CD4-positive, alpha-beta T cell (primary cell): Measurements from ENCODE around the gene UNC5CL. TPM values are rescaled to one million over a fixed set of nuclear protein-coding genes. Genes with fewer than 3 reads are reported as not detected.

Experiments
- ATAC-seq: fragments of 200-7000 bp; cut with Tn5 transposase; one replicate; pipeline ENCODE4 v1.10.0; 2022; ENCODE audit warnings: mild to moderate bottlenecking; ENCODE audit not compliant: poor library complexity
- CTCF ChIA-PET: fragments of 350-600 bp; sonication (Branson Sonifier 250); formaldehyde crosslinking; loops from one replicate; lab custom pipeline; 2021; ENCODE audit warnings: antibody characterized with exemption, inconsistent platforms; lab: Charles Lee
- POLR2A ChIA-PET: fragments of 350-600 bp; sonication (Branson Sonifier 250); formaldehyde crosslinking; loops from one replicate; lab custom pipeline; 2021; ENCODE audit warnings: antibody characterized with exemption, inconsistent platforms; lab: Charles Lee
- DNase-seq, 14 experiments: peaks; one replicate each; pipeline ENCODE4 v3.0.0-alpha.2; 2013 to 2020; ENCODE audit warnings: mixed read lengths in 2 of 14
- H3K27ac ChIP-seq, 2 donors: one replicate each; pipeline versions ENCODE4 v1.5.1 to v1.7.0; 2013; ENCODE audit warnings: low read length in 2 of 2, low read depth in 1 of 2, mild to moderate bottlenecking in 1 of 2
- H3K27me3 ChIP-seq, 2 experiments: 1 replicate in 1 of 2; 2 replicates in 1 of 2; pipeline versions ENCODE4 v1.6.1 to v1.7.0; 2013; ENCODE audit warnings: low read length in 2 of 2, control low read depth in 1 of 2, mild to moderate bottlenecking in 1 of 2, moderate library complexity in 1 of 2; ENCODE audit not compliant: insufficient read depth in 2 of 2, control insufficient read depth in 1 of 2
- H3K36me3 ChIP-seq: one replicate; pipeline ENCODE4 v1.6.1; 2013; ENCODE audit warnings: low read length, control low read depth; ENCODE audit not compliant: insufficient read depth
- H3K4me1 ChIP-seq: one replicate; pipeline ENCODE4 v1.6.1; 2013; ENCODE audit warnings: low read length, control low read depth; ENCODE audit not compliant: insufficient read depth
- H3K4me3 ChIP-seq: one replicate; pipeline ENCODE4 v1.5.1; 2013; ENCODE audit warnings: mild to moderate bottlenecking, low read length, moderate library complexity
- H3K9me3 ChIP-seq, 2 experiments: 1 replicate in 1 of 2; 2 replicates in 1 of 2; pipeline versions ENCODE4 v1.6.1 to v1.7.0; 2013; ENCODE audit warnings: low read length in 2 of 2, mild to moderate bottlenecking in 2 of 2, control low read depth in 1 of 2, moderate library complexity in 1 of 2; ENCODE audit not compliant: control insufficient read depth in 1 of 2, insufficient read depth in 1 of 2
- H3K27ac Mint-ChIP-seq: one replicate; pipeline ENCODE4 v1.8.0; 2020; ENCODE audit warnings: mixed read lengths
- H3K27me3 Mint-ChIP-seq: one replicate; pipeline ENCODE4 v1.8.0; 2021; ENCODE audit warnings: mixed read lengths
- H3K36me3 Mint-ChIP-seq: one replicate; pipeline ENCODE4 v1.8.0; 2021; ENCODE audit warnings: low read depth, mixed read lengths
- H3K4me1 Mint-ChIP-seq: one replicate; pipeline ENCODE4 v1.8.0; 2021; ENCODE audit warnings: low read depth, mixed read lengths
- H3K4me3 Mint-ChIP-seq: one replicate; pipeline ENCODE4 v1.8.0; 2020; ENCODE audit warnings: mild to moderate bottlenecking, mixed read lengths
- H3K9me3 Mint-ChIP-seq: one replicate; pipeline ENCODE4 v1.8.0; 2020; ENCODE audit warnings: mixed read lengths
- intact Hi-C, 2 experiments: fragments of 100-400 bp; cut with DNase I in 1 of 2; cut with micrococcal nuclease in 1 of 2; formaldehyde crosslinking; loops; one replicate each; pipeline versions ENCODE4 v1.15.1 to v1.9.0; 2023 to 2025; cut with DNase I, micrococcal nuclease
- total RNA-seq, 174 experiments: library from RNA in 2 of 174; stranded (reverse) in 2 of 174; gene quantifications; one replicate each; pipeline ENCODE4 v1.2.3 and lab custom pipeline; 2021 to 2026
- TF ChIP-seq, protein P1 (sequence below): fragments of 200-600 bp; IDR thresholded peaks from one replicate; pipeline ENCODE4 v1.8.0; 2022; ENCODE audit warnings: antibody characterized with exemption, mild to moderate bottlenecking

Gene UNC5CL
- total RNA-seq, 2 experiments from 2014 or later: 2.5 to 2.9 TPM

DNA sequence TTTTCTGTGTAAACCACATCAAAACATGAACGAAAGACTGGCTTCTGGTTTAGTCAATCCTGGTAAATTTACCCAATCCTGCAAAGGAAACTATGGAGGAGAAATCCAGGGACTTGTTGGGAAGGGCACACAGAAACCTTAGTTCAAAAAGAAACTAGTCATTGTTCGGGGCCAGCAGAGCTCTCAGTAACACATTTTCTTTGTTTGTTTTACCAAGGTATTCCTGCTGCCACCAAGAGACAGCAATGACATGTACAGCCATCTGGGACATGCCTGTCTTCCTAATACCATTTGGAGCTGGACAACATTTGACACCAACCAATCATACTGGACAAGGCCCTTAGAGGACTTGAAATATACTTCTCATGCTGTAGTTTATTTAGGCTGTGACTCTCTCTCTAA lies 24.9 kb upstream of the UNC5CL start:
- CTCF ChIA-PET: no interaction called here
- POLR2A ChIA-PET: no interaction called here
- no peak overlapping the region for H3K27ac Mint-ChIP-seq

DNA sequence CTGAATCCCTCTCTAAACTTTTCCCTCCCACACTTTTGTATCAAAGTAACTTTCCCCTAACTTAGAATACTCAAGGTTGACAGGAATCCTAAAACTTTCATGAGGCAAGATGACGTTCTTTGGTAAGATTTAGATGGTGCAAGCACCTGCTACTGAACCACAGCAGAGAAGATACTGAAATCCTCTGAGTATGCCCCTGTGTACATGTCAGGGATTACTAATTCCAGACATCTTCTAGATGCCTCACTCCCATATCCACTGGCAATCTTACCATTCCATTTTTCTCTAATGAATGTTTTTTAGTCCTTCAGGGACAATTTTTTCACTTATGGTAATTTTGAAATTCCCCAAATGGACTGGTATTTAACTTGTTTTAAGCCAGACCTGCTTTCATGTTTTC lies 23.0 kb upstream of the UNC5CL start:
- CTCF ChIA-PET: interaction anchor here (1.6 kb wide), 1 partner anchor 34 kb away, joined by 3 read pairs; no protein-coding TSS in a partner anchor

More for the DNA sequence above, 24.9 kb upstream of the UNC5CL start:
- H3K27me3 Mint-ChIP-seq: no peaks in the 10 kb centered on the region
- TF ChIP-seq, protein P1, sequence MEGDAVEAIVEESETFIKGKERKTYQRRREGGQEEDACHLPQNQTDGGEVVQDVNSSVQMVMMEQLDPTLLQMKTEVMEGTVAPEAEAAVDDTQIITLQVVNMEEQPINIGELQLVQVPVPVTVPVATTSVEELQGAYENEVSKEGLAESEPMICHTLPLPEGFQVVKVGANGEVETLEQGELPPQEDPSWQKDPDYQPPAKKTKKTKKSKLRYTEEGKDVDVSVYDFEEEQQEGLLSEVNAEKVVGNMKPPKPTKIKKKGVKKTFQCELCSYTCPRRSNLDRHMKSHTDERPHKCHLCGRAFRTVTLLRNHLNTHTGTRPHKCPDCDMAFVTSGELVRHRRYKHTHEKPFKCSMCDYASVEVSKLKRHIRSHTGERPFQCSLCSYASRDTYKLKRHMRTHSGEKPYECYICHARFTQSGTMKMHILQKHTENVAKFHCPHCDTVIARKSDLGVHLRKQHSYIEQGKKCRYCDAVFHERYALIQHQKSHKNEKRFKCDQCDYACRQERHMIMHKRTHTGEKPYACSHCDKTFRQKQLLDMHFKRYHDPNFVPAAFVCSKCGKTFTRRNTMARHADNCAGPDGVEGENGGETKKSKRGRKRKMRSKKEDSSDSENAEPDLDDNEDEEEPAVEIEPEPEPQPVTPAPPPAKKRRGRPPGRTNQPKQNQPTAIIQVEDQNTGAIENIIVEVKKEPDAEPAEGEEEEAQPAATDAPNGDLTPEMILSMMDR: no peak
- ATAC-seq: no peak
- H3K36me3 Mint-ChIP-seq: peaks cover 92% of the 10 kb centered on the region
- no peak overlapping the region for H3K4me3 Mint-ChIP-seq
- no peak overlapping the region for H3K27ac ChIP-seq
- no peaks in the 10 kb centered on the region for H3K9me3 Mint-ChIP-seq
- H3K27me3 ChIP-seq: no peaks in the 10 kb centered on the region
- H3K4me1 Mint-ChIP-seq: peaks cover 12% of the 10 kb centered on the region
- intact Hi-C loops: no loop called here
- H3K4me3 ChIP-seq: no peak overlapping the region
- no peak for DNase-seq
- peaks cover 66% of the 10 kb centered on the region for H3K36me3 ChIP-seq
- H3K9me3 ChIP-seq: no peaks in the 10 kb centered on the region
- no peaks in the 10 kb centered on the region for H3K4me1 ChIP-seq

DNA sequence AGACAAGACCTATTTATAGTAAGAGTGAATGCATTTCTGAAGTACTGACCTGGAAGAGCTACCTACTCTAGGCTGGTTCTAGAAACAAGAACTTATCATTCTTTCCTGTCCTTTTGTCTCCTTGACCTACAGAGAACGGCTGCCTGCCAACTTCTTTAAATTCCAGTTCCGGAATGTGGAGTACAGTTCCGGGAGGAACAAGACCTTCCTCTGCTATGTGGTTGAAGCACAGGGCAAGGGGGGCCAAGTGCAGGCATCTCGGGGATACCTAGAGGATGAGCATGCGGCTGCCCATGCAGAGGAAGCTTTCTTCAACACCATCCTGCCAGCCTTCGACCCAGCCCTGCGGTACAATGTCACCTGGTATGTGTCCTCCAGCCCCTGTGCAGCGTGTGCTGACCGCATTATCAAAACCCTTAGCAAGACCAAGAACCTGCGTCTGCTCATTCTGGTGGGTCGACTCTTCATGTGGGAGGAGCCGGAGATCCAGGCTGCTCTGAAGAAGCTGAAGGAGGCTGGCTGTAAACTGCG lies 22.2 kb upstream of the UNC5CL start:
- Histone ChIP-seq H3K9me3 (no peaks in the 10 kb centered on the region), H3K27me3 (no peaks in the 10 kb centered on the region), H3K4me3 (no peak overlapping the region), H3K4me1 (no peaks in the 10 kb centered on the region), H3K36me3 (peaks cover 48% of the 10 kb centered on the region), H3K27ac (no peak overlapping the region)
- H3K4me3 Mint-ChIP-seq: no peak overlapping the region
- H3K27me3 Mint-ChIP-seq: no peaks in the 10 kb centered on the region
- DNase-seq (no peak), ATAC-seq (no peak)
- CTCF ChIA-PET: no interaction called here
- H3K4me1 Mint-ChIP-seq: peaks cover 4% of the 10 kb centered on the region
- TF ChIP-seq, protein P1: no peak
- H3K36me3 Mint-ChIP-seq: peaks cover 81% of the 10 kb centered on the region
- H3K27ac Mint-ChIP-seq: no peak overlapping the region
- no peaks in the 10 kb centered on the region for H3K9me3 Mint-ChIP-seq
- intact Hi-C loops: no loop called here
- POLR2A ChIA-PET: no interaction called here

More for the DNA sequence above, 23.0 kb upstream of the UNC5CL start:
- ATAC-seq (no peak), DNase-seq (no peak)
- no peak overlapping the region for H3K27ac Mint-ChIP-seq
- POLR2A ChIA-PET: no interaction called here
- H3K27me3 Mint-ChIP-seq: no peaks in the 10 kb centered on the region
- H3K4me3 Mint-ChIP-seq: no peak overlapping the region
- TF ChIP-seq, protein P1: no peak
- H3K4me3 ChIP-seq: no peak overlapping the region
- intact Hi-C loops: no loop called here
- no peak overlapping the region for H3K27ac ChIP-seq
- H3K4me1 ChIP-seq: no peaks in the 10 kb centered on the region
- H3K9me3 Mint-ChIP-seq: no peaks in the 10 kb centered on the region
- peaks cover 10% of the 10 kb centered on the region for H3K4me1 Mint-ChIP-seq
- no peaks in the 10 kb centered on the region for H3K9me3 ChIP-seq
- peaks cover 82% of the 10 kb centered on the region for H3K36me3 Mint-ChIP-seq
- H3K36me3 ChIP-seq: peaks cover 51% of the 10 kb centered on the region
- H3K27me3 ChIP-seq: no peaks in the 10 kb centered on the region
